ENCODE results near the gene KPTN.

The KPTN gene

DNA sequence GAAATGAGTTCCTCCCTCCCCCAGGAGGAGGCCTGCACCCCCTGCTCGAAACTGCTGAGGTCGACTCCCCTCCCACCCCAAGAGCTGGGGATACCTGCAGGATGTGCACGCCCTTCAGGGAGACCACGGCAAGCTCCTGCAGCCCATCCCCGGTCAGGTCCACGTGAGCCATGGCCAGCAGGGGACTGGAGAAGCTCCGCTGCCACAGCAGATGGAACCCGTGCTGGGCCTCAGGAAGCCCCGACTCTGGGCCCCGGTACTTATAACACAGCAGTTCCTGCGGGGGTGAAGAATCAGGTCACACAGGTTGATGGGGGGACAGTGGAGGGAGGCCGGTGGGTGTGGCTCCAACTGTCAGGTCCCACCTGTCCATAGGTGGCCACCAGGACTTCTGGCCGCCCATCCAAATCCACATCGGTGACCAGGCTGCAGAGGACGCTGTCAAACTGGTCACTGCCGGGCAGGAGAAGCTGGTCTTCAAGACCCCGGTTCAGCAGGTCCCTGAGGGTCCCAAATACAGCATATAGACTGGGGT is 7.5 kb downstream of the KPTN start:
- DNase-seq, result no peak
- no peak for TF ChIP-seq POLR2A (IDR thresholded peaks at IDR 0.05; ENCODE audit: low read length)
- TF ChIP-seq GATA1 (IDR thresholded peaks at IDR 0.05; ENCODE audit: low read depth, low read length), result no peak

DNA sequence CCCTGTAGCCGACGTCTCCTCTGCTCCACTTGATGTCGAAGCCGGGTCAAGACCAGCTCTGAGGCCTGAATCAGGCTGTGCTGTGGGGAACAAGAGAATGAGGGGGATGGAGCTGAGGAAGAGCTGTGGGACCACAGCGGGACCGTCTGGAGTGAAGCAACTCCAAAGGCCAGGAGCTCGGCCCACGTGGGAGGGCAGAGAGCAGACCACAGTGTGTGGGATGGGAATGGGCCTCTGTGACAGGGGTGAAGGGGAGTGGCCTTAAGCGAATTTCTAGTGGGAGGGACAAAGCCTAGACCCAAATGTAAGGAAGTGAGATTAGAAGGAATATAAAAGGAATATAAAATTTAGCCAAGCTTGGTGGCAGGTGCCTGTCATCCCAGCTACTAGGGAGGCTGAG is 8.6 kb downstream of the KPTN start:
- TF ChIP-seq POLR2A (IDR thresholded peaks at IDR 0.05; ENCODE audit: low read length) (no peak), GATA1 (IDR thresholded peaks at IDR 0.05; ENCODE audit: low read depth, low read length) (no peak)
- no peak for DNase-seq

DNA sequence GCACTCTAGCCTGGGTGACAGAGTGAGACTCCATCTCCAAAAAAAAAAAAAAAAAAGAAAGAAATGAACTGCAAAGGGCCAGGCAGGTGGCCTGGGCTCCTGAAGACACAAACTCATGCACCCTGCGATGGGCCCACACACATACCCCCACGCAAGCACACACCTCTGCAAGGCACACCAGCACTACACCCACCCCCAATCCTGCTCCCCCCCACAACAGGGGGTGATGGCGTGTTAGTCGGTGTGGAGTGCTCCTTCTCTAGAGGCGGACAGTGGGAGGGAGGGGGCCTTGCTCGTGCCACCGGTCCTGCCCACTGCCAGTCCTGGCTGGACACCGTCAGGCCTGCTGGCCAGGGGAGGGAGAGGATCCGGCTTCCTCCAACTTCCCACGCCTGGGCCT is 10.7 kb downstream of the KPTN start:
- TF ChIP-seq GATA1 (IDR thresholded peaks at IDR 0.05; ENCODE audit: low read depth, low read length), result no peak
- TF ChIP-seq POLR2A (IDR thresholded peaks at IDR 0.05; ENCODE audit: low read length), result no peak
- DNase-seq, result no peak

DNA sequence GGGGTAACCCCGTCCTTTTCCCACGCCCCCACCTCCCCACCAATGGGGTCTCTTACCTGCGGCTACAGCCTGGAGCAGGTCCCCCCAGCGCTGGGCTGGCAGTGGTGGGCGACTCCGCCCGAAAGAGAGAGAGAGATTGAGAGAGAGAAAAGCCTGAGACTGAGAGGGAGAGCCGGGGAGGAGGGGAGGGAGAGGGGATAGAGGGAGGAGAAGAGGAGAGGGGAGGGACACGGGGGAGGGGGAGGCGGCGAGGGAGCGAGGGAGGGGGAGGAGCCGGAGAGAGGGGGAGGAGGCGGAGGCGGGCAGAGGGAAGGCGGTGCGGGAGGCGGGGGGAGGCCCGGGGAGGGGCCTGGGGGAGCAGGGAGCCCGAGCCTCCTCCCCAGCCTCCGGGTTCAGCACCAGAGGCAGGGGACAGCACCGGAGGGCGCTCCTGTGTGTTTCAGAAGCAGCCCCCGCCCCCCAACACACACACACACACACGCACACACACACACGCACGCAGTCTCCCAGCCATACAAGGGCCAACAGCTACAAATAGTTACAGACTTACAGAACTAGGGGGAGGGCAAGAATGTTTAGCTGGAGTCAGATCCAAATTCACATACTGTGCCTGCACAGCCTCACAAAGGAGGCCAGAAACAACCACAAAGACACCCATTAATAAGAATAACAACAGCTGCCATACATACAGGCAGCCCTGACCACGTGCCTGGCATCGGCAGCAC is 12.1 kb downstream of the KPTN start, which contains the start of gene SLC8A2:
Gene SLC8A2 (minus strand): TSS at position 161 of the 725 bp plus-strand sequence. CDS start 5,490 bp downstream, outside the sequence.
- TF ChIP-seq POLR2A (IDR thresholded peaks at IDR 0.05; ENCODE audit: low read length), result no peak
- TF ChIP-seq GATA1 (IDR thresholded peaks at IDR 0.05; ENCODE audit: low read depth, low read length), result no peak
- peak; percentile 63 to 79 for DNase-seq

DNA sequence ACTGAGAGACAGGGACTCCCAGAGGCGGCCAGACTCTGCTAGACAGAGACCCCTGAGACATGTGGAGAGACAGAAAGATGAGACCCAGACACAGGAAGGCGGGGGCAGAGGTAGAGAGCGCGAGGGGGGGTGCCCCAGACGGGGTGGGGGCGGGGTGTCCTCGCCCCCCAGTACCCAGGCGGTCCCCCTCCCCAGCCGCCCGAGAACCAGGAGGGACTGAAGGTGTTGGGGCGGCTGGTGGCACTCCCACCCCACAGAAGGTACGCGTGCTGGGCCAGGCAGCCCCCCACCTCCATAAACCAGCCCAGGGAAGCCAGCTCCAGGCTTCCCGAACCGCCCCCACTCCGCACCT is 12.7 kb downstream of the KPTN start:
- no peak for TF ChIP-seq GATA1 (IDR thresholded peaks at IDR 0.05; ENCODE audit: low read depth, low read length)
- TF ChIP-seq POLR2A (IDR thresholded peaks at IDR 0.05; ENCODE audit: low read length), result no peak
- no peak for DNase-seq

DNA sequence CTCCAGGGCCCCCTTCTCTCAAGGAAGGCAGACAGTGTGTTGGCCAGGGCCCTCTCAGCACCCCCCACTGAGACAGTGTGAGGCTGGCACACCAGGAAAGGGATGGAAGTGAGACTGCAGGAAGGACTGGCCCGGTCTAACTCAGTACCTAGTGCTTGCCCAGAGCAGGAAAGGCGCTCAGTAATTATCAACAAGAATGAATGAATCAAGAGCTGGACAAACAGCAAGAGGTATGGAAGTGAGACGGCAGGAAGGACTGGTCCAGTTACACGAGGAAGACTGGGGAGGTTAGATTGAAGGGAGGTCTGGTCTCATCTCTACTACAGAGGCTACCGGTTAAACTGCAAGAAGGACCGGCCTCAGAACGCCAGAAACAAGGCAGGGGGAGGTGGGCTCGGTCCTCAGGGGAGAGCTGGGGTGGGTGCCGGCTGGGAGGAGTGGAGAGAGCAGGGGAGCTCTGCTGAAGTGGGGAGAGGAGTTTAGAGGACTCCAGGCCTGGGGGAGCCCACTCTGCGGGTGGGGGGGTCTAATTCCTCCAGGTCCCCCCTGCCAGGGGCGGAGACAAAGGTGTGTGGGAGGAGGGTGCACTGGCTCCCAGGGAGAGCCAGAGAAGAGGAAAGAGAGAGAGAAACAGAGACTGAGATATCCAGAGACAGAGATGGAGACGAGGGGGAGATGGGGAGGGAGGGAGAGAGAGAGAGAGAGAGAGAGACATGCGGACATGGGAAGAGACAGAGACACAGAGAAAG is 13.4 kb downstream of the KPTN start:
- no peak for DNase-seq
- TF ChIP-seq POLR2A (IDR thresholded peaks at IDR 0.05; ENCODE audit: low read length) (no peak), GATA1 (IDR thresholded peaks at IDR 0.05; ENCODE audit: low read depth, low read length) (no peak)

DNA sequence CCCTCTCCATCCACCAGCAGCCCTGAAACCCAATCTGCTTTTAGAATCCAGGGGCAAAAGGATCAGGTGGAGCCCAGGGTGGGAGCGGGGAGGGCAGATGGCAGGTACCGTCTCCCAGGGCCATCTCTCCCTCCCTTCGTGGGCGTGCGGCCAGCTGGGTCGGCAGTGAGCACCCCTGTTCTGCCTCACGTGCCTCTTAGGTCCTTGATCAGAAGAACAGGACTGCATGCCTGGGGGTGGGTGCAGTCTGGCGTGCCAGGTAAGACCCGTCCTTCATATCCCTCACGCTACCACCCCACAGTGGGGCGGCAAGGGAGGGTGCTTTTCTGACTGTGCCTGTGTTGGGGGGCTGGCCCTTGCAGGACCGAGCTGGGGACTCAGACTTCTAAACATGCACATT is 14.3 kb downstream of the KPTN start:
- no peak for DNase-seq
- TF ChIP-seq POLR2A (IDR thresholded peaks at IDR 0.05; ENCODE audit: low read length) (no peak), GATA1 (IDR thresholded peaks at IDR 0.05; ENCODE audit: low read depth, low read length) (no peak)

DNA sequence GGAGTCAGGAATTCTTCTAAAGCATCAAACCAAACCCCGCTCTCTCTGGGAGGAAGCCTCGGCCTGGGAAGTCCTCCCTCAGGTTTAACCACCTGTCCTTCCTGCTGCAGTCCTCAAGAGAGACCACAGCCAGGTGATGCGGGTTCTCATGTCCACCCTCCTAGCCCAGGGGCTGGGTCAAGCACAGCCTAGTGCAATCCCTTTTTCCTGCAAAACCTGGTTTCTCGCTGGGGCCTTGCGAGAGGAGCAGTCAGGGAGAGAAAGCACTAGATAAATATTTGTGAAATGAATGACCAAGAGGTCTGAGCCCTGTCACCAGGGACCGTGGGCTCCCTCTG is 14.7 kb downstream of the KPTN start:
- TF ChIP-seq GATA1 (IDR thresholded peaks at IDR 0.05; ENCODE audit: low read depth, low read length), result no peak
- no peak for DNase-seq

DNA sequence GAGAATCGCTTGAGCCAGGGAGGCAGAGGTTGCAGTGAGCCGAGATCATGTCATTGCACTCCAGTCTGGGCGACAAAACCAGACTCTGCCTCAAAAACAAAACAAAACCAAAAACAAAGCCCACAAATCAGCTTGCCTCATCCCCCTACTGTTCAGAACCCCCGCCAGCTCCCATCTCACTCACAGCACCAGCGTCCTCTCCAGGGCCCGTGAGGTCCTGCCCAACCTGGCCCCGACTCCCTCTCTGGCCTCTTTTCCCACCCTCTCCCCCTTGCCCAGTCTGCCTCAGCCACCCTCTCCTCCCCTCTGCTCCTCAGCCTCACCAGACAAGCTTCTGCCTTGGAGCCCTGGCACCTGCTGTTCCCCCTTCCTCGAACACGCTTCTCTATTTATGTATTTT is 16.1 kb downstream of the KPTN start:
- TF ChIP-seq POLR2A (IDR thresholded peaks at IDR 0.05; ENCODE audit: low read length) (no peak), GATA1 (IDR thresholded peaks at IDR 0.05; ENCODE audit: low read depth, low read length) (no peak)
- no peak for DNase-seq

DNA sequence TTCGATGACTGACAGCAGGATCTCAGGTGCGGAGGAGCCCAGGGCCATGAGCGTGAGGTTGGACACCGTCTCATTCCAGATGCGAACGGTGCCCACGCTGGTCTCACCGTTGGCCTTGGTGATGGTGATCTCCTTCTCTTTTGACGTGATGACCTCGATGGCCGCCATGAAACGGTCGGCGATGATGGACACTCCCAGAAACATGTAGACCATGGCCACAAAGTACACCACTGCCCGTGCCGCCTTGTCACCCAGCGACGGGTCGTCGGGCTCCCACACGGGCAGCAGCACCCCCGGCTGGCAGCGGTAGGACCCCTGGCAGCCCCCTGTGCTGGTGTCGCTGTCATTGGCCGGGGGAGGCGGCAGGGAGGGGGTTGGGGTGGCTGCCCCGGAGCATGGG is 18.1 kb downstream of the KPTN start:
- DNase-seq, result no peak
- TF ChIP-seq GATA1 (IDR thresholded peaks at IDR 0.05; ENCODE audit: low read depth, low read length), result no peak
- TF ChIP-seq POLR2A (IDR thresholded peaks at IDR 0.05; ENCODE audit: low read length), result no peak

DNA sequence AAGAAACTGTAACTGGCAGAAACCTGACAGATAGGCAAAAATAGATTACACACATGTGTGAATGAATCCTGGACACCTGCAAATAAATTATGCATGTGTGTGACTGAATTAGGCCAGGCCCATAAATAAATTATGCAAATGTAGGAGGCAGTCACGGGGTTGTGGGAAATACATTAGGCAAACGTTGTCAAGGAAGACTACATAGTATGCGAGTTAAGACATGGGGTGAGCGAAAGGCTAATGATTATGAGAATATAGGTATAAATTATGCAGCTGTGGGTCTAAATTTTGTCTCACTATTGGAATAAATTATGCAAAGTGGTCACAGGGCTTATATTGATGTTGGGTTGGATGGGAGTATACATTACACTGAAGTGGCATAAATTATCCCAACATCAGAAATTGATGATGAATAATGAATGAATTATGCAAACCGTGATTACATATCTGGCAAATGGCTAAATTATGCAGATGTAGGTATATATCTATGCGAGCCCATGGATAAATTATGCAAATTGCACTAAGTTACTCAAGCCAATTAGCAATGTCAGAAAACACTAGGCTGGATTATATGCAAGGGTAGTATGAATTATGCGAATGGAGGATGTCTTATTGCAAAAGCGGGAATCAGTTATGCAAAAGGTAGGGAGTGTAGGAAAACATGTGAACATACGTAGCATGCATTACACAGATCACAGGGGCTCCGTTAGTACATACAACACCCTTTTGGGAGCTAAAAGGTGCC is 19.2 kb downstream of the KPTN start:
- TF ChIP-seq GATA1 (IDR thresholded peaks at IDR 0.05; ENCODE audit: low read depth, low read length) (no peak), POLR2A (IDR thresholded peaks at IDR 0.05; ENCODE audit: low read length) (no peak)
- no peak for DNase-seq

DNA sequence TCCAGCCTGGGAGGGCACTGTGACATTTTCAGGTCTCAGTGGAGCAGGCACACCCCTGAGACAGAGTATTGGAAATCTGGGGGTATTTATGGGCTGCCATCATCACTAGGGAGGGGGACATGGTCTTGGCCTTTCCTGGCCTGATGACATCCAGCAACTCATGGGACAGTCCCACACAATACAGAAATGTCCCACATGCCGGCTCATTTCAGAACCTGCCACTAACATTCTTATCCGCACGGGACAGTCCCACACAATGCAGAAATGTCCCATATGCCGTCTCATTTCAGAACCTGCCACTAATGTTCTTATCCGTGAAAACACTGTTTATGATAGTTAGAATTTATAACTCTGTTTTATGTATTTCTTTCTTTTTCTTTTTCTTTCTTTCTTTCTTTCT is 22.1 kb downstream of the KPTN start:
- TF ChIP-seq POLR2A (IDR thresholded peaks at IDR 0.05; ENCODE audit: low read length) (no peak), GATA1 (IDR thresholded peaks at IDR 0.05; ENCODE audit: low read depth, low read length) (no peak)
- DNase-seq, result no peak

DNA sequence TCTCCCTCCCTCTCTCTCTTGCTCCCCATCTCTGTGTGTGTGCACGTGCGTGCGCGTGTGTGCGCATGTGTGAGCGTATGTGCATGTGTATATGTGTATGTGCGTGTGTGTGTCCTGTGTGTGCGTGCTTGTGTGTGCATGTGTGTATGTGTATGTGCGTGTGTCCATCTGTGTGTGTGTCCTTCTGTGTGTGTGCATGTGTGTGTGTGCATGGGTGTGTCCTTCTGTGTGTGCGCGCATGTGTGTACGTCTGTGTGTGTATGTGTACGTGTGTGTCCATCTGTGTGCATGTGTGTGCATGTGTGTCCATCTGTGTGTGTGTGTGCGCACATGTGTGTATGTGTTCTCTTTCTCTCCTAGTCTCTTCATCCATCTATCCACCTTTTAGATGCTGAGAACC is 24.5 kb downstream of the KPTN start:
- TF ChIP-seq POLR2A (IDR thresholded peaks at IDR 0.05; ENCODE audit: low read length), result no peak
- no peak for TF ChIP-seq GATA1 (IDR thresholded peaks at IDR 0.05; ENCODE audit: low read depth, low read length)
- no peak for DNase-seq

DNA sequence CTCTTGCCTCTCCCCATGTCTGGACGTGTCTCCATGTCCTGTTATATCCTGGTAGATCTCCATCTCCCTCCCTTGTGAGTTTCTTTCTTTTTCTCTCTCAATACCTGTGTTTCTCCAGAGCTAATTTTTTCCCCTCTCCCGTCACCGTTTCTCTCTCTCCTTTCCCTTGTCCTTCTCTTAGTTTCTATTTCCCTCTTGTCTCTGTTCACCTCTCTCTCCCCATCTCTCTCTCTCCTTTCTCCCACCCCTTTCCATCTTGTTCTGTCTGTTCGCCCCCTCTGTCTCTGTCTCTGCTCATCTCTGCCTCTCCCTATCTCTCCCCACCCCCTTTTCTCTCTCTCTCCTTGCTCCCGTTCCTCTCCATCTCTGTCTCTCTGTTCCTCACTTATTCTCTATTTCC is 25.3 kb downstream of the KPTN start:
- no peak for DNase-seq
- TF ChIP-seq GATA1 (IDR thresholded peaks at IDR 0.05; ENCODE audit: low read depth, low read length) (no peak), POLR2A (IDR thresholded peaks at IDR 0.05; ENCODE audit: low read length) (no peak)

Data from erythroblast (primary cell).